CD4-positive, alpha-beta T cell treated with Interleukin-2 at 100 ng/mL for 4 hours (primary cell): ENCODE measurements around the gene KLHDC7A.

Experiments
- DNase-seq: peaks from one replicate; pipeline ENCODE4 v3.0.0-alpha.2; 2020; ENCODE audit warnings: low spot score

The KLHDC7A gene

GRCh38 chr1:18508084-18508483 lies 27.4 kb downstream of the KLHDC7A start:
- DNase-seq = no peak

- DNase-seq = no peak
Measured at GRCh38 chr1:18511149-18511873, 30.6 kb downstream of the KLHDC7A start.

GRCh38 chr1:18511874-18512150 lies 31.1 kb downstream of the KLHDC7A start:
- DNase-seq = no peak

DNA sequence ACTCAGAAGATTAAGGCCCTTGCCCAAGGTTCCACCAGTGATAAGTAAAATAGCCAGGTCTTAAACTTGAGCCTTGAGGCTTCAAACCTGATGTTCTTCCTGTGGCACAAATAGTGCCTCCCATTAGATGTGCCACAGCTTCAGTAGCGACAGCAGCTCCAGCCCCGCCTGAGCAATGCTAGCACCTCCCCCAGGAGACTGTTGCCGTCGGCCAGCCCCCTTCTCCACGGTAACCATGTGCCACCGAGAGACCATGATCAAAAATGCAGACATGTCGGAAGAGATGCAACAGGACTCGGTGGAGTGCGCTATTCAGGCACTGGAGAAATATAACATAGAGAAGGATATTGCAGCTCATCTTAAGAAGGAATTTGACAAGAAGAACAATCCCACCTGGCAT lies 32.2 kb downstream of the KLHDC7A start:
- no peak for DNase-seq

DNA sequence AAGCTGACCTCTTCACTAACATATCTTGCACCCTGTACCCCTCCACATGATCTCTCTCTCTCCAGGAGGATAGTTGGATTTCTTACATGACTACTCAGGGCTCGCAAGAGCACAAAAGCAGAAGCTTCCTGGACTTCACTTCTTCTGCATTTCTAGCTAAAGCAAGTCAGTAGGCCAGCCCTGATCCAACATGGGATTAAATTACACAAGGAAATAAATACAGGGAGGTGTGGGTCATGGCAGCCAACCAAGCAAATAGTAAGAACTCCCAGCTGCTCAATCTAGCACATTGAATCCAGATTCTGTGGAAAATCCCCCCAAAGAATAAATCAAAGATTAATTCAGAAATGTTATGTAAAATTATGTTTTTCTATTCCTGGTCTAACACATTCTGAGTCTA lies 33.3 kb downstream of the KLHDC7A start:
- DNase-seq = no peak

DNA sequence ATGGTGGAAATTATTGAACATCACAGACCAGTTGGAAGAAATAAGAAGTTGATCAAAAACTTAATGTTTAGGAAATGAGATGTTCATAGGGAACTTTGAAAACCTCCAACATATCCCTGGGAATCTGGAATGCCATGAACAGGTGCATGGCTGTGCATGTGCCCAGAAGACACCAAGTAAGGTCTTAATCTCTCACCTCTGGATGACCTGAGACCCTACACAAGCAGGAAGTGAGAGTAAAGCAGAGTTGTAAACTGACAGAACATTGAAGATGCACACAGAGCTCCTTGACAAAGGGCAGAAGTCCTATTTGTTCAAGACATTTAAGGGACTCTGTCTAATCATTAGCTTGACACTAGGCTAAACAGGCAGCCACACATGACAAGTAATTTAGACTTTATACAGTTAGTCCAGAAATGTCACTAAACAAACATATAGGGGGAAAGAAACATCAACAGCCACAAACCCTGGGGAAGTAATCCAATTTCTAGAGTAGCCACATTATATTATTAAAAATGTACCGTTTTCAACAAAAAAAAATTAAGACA lies 34.5 kb downstream of the KLHDC7A start:
- DNase-seq = no peak

GRCh38 chr1:18516473-18516872 lies 35.7 kb downstream of the KLHDC7A start:
- DNase-seq = no peak

GRCh38 chr1:18526436-18527275 lies 45.9 kb downstream of the KLHDC7A start:
- no peak for DNase-seq

- DNase-seq = no peak
Measured at GRCh38 chr1:18527514-18527913, 46.8 kb downstream of the KLHDC7A start.

GRCh38 chr1:18527921-18528320 lies 47.2 kb downstream of the KLHDC7A start:
- DNase-seq = no peak

DNA sequence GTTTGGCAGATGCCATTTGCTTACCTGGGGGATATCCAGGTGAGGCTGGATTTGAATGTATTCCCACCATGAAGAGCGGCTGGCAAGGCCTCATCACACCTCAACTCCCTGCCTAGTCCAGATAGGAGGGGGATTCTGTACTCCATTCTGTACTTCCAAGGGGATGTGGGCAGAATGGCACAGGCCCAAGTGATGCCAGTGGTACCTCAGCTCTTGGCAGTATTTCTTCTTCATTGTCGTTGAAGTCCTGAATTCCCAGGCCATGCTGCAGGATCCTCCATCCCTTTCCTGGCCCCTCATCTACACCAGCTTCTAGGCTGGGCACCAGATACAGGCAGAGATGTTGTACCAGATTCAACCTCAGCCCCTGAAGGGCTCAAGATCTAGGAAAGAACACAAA lies 47.9 kb downstream of the KLHDC7A start:
- no peak for DNase-seq

DNA sequence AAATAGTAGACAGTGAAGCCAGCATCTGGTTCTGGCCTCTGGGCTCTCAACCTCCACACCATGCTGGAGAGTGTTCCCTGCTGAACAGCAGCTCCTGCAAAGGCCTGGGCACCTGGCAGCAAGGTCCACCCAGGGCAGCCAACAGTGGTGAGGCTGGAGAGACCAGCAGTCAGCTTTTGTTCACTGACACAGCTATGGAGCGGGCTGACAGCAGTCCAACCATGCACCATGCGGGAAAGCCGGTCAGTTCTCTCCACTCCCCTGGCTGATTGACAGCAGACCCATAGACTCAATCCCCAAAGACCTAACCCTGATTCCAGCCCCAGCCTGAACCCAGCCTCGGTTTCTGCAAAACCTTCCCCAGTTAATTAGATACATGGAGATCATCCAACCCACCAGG lies 49.0 kb downstream of the KLHDC7A start:
- no peak for DNase-seq

DNA sequence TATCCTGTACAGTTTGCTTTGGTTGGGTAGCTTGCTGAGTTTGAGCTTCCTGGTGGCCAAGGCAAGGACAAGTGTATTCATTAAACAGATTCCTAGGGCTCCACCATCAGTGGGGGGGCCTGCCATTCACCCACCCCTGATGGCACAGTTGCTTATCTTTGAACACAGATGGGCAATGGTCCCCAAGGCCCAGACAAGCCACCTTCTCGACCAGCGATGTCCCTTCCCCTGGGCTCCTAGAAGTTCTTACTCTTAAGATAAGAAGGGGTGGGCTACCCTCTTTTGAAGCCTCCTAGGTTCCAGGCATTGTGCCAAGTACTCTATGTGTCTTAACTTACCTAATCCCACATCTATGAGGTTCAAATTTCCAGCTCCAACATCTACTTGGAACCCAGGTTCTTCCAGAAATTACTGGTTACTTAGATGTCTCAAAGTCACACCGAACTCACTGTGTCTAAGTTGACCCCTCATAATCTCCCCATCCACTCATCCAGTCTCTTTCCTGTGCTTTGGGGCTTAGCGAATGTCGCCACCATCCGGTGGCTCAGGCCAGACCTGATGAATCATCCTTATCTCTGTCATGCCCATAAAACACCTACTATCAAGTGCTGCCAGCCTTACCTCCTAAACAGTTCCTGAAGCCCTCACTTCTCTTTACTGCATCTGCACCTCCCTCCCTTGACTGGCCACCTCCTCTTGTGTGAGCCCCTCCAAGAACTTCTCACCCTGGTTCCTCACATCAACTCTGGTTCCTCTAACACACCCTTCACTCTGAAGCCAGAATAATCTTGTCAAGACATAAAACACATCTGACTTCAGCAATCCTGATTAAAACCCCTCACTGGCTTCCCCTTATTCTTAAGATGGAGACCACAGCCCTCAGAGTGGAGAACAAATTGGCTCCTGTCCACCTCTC lies 50.1 kb downstream of the KLHDC7A start:
- DNase-seq = no peak

- no peak for DNase-seq
Measured at GRCh38 chr1:18531503-18531845, 50.7 kb downstream of the KLHDC7A start.

DNA sequence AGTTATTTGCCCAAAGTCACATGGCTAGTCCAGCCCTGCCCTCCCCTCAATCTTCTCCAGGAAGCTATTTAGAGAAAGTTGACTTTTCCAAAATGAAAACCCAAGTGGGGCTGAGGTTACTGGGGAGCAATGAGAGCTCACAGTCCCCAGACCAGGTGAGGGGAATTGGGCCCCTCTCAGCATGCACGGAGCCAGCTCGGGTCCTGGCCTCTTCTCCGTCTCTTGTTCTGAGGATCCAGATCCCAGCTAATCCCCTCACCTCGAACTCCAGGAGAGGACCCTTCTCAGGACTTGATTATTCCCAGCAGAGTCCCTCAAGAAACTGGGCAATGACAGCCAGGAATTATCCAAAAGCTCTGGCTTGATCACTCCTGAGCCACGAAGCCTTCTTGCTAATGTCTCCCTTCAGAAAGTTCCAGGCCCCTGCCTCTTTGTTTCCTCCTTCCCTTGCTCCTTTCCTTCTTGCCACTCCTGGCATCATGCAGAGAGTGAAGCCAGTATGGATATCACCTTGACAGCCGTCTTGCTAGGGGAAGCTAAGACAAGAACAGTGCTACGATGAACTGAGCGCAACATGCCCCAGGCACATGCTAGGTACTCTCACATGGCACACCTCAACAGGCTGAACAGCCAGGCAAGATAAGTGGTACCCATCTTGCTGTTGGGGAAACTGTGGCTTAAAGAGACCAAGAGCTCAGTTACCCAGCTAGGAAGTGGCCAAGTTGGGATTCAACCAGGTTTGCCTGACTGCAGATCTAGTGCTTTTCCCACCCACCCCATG lies 51.9 kb downstream of the KLHDC7A start:
- DNase-seq = no peak

GRCh38 chr1:18533259-18533658 lies 52.5 kb downstream of the KLHDC7A start:
- DNase-seq = no peak

DNA sequence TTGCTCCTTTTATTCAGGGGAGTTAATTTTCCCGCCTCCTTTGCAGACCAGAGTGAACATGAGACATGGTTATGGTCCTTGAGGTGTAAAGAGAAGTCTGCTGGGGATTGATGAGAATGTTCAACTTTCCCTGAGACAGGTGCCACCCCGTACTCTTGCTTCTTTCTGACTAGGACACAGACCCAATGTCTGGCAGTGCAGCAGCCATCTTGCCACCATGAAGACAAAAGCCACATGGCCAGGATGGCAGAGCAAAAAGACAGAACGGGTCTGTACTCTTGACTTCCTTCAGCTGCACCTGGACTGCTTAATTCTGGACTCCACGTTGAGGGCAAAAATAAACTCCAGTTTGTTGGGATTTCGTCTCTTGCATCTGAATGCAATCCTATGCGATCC lies 54.1 kb downstream of the KLHDC7A start:
- no peak for DNase-seq
